Natural killer cell (primary cell): Measurements from ENCODE around the gene DUSP2. TPM values are rescaled to one million over a fixed set of nuclear protein-coding genes. Genes with fewer than 3 reads are reported as not detected.
A peak's percentile ranks its signal among the peaks of the same experiment; 100 is the strongest.

Experiments
- ATAC-seq, 3 donors: fragments of 150-1000 bp in 2 of 3; fragments of 200-7000 bp in 1 of 3; cut with Tn5 transposase; 1 replicate in 1 of 3; 2 replicates in 2 of 3; pipeline ENCODE4 v1.10.0; 2021; ENCODE audit warnings: mild to moderate bottlenecking in 2 of 3, moderate library complexity in 2 of 3
- DNase-seq, 2 donors: peaks; one replicate each; pipeline versions ENCODE4 v3.0.0 to v3.0.0-alpha.2; 2013 to 2021; ENCODE audit warnings: mixed read lengths in 1 of 2
- H3K27ac ChIP-seq: one replicate; pipeline ENCODE4 v1.5.1; 2013; ENCODE audit warnings: mild to moderate bottlenecking, low read length
- H3K27me3 ChIP-seq: one replicate; pipeline ENCODE4 v1.6.1; 2013; ENCODE audit warnings: low read length; ENCODE audit not compliant: control insufficient read depth, insufficient read depth
- H3K36me3 ChIP-seq: one replicate; pipeline ENCODE4 v1.6.1; 2013; ENCODE audit warnings: low read length; ENCODE audit not compliant: control insufficient read depth, insufficient read depth
- H3K4me1 ChIP-seq: one replicate; pipeline ENCODE4 v1.6.1; 2013; ENCODE audit warnings: low read length; ENCODE audit not compliant: control insufficient read depth, insufficient read depth
- H3K4me3 ChIP-seq: one replicate; pipeline ENCODE4 v1.5.1; 2013; ENCODE audit warnings: low read length
- H3K9me3 ChIP-seq: one replicate; pipeline ENCODE4 v1.6.1; 2013; ENCODE audit warnings: low read length; ENCODE audit not compliant: control insufficient read depth, insufficient read depth
- H3K27ac Mint-ChIP-seq, 2 donors: one replicate each; pipeline ENCODE4 v1.8.0; 2022; ENCODE audit warnings: mild to moderate bottlenecking in 2 of 2, mixed read lengths in 2 of 2, moderate library complexity in 1 of 2
- H3K27me3 Mint-ChIP-seq, 2 donors: one replicate each; pipeline ENCODE4 v1.8.0; 2022; ENCODE audit warnings: low read depth in 2 of 2, mixed read lengths in 2 of 2
- H3K36me3 Mint-ChIP-seq: one replicate; pipeline ENCODE4 v1.8.0; 2022; ENCODE audit warnings: mixed read lengths
- H3K4me1 Mint-ChIP-seq, 2 donors: one replicate each; pipeline ENCODE4 v1.8.0; 2022; ENCODE audit warnings: mixed read lengths in 2 of 2
- H3K4me3 Mint-ChIP-seq: one replicate; pipeline ENCODE4 v1.8.0; 2022; ENCODE audit warnings: mild to moderate bottlenecking, moderate library complexity, mixed read lengths
- H3K9me3 Mint-ChIP-seq, 2 donors: one replicate each; pipeline ENCODE4 v1.8.0; 2022; ENCODE audit warnings: mixed read lengths in 2 of 2
- WGBS: methylation state at CpG from one replicate; pipeline ENCODE4 v1.1.7; 2013; ENCODE audit warnings: missing lambda C conversion rate; ENCODE audit not compliant: insufficient coverage; 5-methylcytosine and 5-hydroxymethylcytosine counted together
- intact Hi-C: fragments of 100-400 bp; cut with micrococcal nuclease; formaldehyde crosslinking; loops from one replicate; pipeline ENCODE4 v1.14.2; 2022
- total RNA-seq, 4 donors: library from RNA; stranded (reverse); fragments of 120-200 nt in 1 of 4; gene quantifications; one replicate each; pipeline versions ENCODE4 v1.2.3 to v1.2.4, GENCODE V29; 2013 to 2022
- TF ChIP-seq, protein P1 (sequence below): fragments of 200-600 bp; IDR thresholded peaks from one replicate; pipeline ENCODE4 v1.8.0; 2022; ENCODE audit warnings: antibody characterized with exemption

Gene DUSP2
- total RNA-seq, 3 donors from 2014 or later (not counting 1 experiment from before 2014, with no cell fraction given) = 300 to 564 (median 432) TPM

DNA sequence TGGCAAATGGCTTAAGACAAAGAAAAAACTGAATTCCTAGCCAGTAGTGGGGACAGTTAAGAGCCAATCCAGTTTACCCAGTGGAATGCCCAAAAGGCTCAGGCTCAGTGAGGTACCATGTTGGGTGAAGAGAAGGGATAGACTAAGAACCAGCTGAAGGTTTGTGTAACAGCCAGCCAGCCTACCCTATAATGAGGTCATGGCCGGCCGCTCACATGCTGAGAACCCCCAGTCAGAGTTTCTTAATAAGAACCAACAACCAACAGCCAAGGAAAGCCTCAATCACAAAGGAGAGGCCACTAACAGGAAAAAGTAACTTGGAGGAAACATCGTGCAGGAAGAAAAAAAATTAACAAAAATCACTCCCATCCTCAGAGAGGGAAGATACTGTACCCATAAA is 25.4 kb upstream of the DUSP2 start:
- no peaks in the 10 kb centered on the region for H3K27me3 ChIP-seq
- H3K9me3 Mint-ChIP-seq = no peaks in the 10 kb centered on the region
- H3K4me3 Mint-ChIP-seq = no peak overlapping the region
- ATAC-seq (no peak), DNase-seq (no peak)
- no peaks in the 10 kb centered on the region for H3K9me3 ChIP-seq
- H3K27ac ChIP-seq = no peak overlapping the region
- TF ChIP-seq, protein P1, sequence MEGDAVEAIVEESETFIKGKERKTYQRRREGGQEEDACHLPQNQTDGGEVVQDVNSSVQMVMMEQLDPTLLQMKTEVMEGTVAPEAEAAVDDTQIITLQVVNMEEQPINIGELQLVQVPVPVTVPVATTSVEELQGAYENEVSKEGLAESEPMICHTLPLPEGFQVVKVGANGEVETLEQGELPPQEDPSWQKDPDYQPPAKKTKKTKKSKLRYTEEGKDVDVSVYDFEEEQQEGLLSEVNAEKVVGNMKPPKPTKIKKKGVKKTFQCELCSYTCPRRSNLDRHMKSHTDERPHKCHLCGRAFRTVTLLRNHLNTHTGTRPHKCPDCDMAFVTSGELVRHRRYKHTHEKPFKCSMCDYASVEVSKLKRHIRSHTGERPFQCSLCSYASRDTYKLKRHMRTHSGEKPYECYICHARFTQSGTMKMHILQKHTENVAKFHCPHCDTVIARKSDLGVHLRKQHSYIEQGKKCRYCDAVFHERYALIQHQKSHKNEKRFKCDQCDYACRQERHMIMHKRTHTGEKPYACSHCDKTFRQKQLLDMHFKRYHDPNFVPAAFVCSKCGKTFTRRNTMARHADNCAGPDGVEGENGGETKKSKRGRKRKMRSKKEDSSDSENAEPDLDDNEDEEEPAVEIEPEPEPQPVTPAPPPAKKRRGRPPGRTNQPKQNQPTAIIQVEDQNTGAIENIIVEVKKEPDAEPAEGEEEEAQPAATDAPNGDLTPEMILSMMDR = no peak
- no peaks in the 10 kb centered on the region for H3K27me3 Mint-ChIP-seq
- whole genome bisulfite sequencing = 86% methylated on average over 2 of the region's 3 CpGs
- H3K36me3 Mint-ChIP-seq = no peaks in the 10 kb centered on the region
- H3K4me1 Mint-ChIP-seq = peaks cover 5 to 14% of the 10 kb centered on the region in 2 donors
- H3K36me3 ChIP-seq = no peaks in the 10 kb centered on the region
- peak overlapping the region in 1 of 2 donors; percentile 10 for H3K27ac Mint-ChIP-seq
- peaks cover 7% of the 10 kb centered on the region for H3K4me1 ChIP-seq
- intact Hi-C loops = loop anchor here (10.0 kb wide), 2 partner anchors 146 to 176 kb away; partner anchors contain the start of gene ANKRD36C
- no peak overlapping the region for H3K4me3 ChIP-seq

DNA sequence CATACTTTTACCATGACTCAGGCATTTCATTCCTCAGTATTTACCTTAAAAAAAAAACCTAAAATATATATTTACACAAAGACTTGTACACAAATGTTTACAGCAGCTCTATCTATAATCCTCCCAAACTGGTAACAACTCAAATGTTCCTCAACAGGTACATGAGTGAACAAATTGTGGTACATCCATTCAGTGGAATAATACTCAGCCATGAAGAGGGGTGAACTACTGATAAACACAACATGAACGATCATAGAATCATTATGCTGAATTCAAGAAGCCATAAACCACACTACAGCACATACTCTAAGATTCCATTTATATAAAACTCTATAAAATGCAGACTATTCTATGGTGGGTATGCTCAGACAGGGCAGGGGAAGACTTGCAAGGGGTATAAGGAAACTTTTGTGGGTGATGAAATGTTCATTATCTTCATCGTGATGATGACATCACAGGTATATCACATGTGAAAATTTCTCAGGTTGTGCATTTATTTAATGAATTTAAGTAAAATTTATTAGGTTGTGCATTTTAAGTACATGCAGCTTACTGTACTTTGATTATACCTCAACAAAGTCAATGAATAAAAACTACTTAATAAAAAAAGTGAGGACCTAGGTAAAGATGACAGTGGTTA is 24.7 kb upstream of the DUSP2 start:
- ATAC-seq (no peak), DNase-seq (no peak)
- Mint-ChIP-seq H3K27ac (peak overlapping the region in 1 of 2 donors; percentile 10), H3K27me3 (no peaks in the 10 kb centered on the region), H3K36me3 (no peaks in the 10 kb centered on the region), H3K4me1 (peaks cover 6 to 15% of the 10 kb centered on the region in 2 donors), H3K4me3 (no peak overlapping the region), H3K9me3 (no peaks in the 10 kb centered on the region)
- 100% methylated on average over 1 of the region's 2 CpGs for WGBS
- Histone ChIP-seq H3K27me3 (no peaks in the 10 kb centered on the region), H3K4me3 (no peak overlapping the region), H3K4me1 (peaks cover 13% of the 10 kb centered on the region), H3K9me3 (no peaks in the 10 kb centered on the region), H3K36me3 (no peaks in the 10 kb centered on the region), H3K27ac (no peak overlapping the region)
- TF ChIP-seq, protein P1 = no peak
- intact Hi-C loops = loop anchor here (10.0 kb wide), 2 partner anchors 145 to 175 kb away; partner anchors contain the start of gene ANKRD36C

DNA sequence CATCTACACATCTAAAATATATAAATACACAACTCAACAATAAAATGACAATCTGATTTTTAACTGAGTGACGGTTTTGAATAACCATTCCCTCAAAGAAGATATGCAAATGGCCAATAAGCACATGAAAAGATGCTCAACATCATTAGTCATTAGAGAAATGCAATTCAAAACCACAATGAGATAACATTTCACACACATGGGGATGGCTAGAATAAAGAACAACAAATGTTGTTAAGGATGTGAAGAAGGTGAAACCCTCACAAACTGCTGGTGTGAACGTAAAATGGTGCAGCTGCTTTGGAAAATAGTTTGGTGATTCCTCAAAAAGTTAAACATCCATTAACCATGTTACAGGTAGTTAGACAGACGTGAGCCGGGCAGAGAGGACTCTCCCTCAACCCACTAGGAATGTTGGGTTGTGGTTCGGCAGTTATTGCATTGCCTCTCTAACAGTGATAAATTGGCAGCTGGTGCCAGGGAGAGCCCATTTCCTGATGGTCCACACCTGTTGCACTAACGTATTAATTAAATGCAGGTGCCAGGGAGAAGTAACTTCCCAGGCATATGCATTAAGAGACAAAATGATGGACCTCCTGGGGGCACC is 22.3 kb upstream of the DUSP2 start:
- intact Hi-C loops = no loop called here
- Mint-ChIP-seq H3K27me3 (no peaks in the 10 kb centered on the region), H3K27ac (peak overlapping the region; percentile 8 to 17), H3K4me3 (no peak overlapping the region), H3K9me3 (no peaks in the 10 kb centered on the region), H3K36me3 (no peaks in the 10 kb centered on the region), H3K4me1 (peaks cover 22 to 33% of the 10 kb centered on the region in 2 donors)
- Histone ChIP-seq H3K4me1 (peaks cover 31% of the 10 kb centered on the region), H3K9me3 (no peaks in the 10 kb centered on the region), H3K4me3 (no peak overlapping the region), H3K27ac (no peak overlapping the region), H3K27me3 (no peaks in the 10 kb centered on the region), H3K36me3 (no peaks in the 10 kb centered on the region)
- ATAC-seq = no peak
- TF ChIP-seq, protein P1 = no peak
- DNase-seq = peak in 1 of 2 donors; percentile 33
- WGBS = 73% methylated on average over 5 of the region's 6 CpGs
